GM20431 (cell line): ENCODE results near the gene DNAJC19.
"Not testable (repeated sequence)": the region's sequence is repeated elsewhere in the genome, so short reads cannot be mapped to it uniquely, and the experiment has no call there.

Source experiments
- in situ Hi-C: fragments of 300-500 bp; cut with MseI, MboI; formaldehyde crosslinking; loops from one replicate; pipeline ENCODE4 v1.15.0; 2020; ENCODE audit warnings: low sequenced_read_pairs; ENCODE audit not compliant: unreplicated experiment

The DNAJC19 gene

GRCh38 chr3:180989291-180990163 is at the start of gene DNAJC19:
Gene DNAJC19, minus strand, starts transcription at chr3:180989736. Its CDS starts 134 bp downstream, at chr3:180989602.
- in situ Hi-C loops: no loop called here

DNA sequence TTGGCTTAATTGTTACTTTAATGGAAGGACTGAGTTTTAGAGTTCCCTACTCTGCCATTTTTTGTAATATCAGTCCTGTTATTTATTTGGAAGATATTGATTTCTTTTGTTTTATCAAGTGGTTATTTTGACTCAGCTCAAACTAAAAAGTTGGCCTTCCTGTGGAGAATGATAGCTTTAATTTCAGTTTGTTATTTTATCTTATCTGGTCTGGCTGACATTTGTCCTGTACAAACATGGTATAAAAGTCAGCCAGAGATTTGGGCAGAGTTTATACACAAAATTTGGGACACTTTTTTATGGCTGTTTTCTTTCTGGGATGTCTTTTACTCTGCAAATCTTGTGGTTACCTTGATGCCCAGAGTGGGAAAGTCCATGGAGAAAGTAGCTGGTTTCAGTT is 41.4 kb upstream of the DNAJC19 start:
- in situ Hi-C loops: no loop called here

- in situ Hi-C loops: no loop called here
Measured at GRCh38 chr3:181025204-181025603, 35.7 kb upstream of the DNAJC19 start.

- in situ Hi-C loops: no loop called here
Measured at GRCh38 chr3:181017690-181018089, 28.2 kb upstream of the DNAJC19 start.

GRCh38 chr3:181009225-181009624 is 19.7 kb upstream of the DNAJC19 start:
- in situ Hi-C loops: no loop called here

DNA sequence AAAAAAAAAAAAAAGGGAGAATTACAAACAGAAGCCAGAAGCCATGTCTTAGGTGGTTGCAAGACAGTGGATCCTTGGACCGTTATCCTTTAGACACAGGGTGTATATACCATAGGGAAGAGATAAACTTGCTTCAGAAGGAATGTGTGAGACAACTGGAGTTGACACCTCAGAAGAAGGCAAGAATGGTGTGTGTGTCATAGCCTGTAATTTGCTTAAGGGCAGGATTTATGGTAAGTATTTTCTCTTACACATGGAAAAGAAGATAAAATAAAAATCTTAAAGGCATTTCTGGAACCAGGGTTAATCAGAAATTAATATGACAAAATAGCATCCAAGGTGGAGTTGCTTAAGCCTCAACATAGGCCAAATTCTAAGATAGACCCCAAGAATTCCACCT is 19.3 kb upstream of the DNAJC19 start:
- in situ Hi-C loops: no loop called here

DNA sequence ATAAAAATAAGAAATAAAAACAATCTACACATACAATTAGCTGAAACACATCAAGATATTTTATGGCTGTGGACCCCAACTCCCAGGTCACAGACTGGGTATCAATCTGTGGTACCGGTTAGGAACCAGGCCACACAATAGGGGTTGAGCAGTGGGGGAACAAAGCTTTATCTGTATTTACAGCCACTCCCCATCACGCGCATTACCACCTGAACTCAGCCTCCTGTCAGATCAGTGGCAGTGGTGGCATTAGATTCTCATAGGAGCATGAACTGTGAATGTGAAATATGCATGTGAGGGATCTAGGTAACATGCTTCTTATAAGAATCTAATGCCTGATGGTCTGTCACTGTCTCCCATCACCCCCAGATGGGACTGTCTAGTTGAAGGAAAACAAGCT is 17.7 kb upstream of the DNAJC19 start:
- in situ Hi-C loops: no loop called here

GRCh38 chr3:181006541-181006940 is 17.0 kb upstream of the DNAJC19 start:
- in situ Hi-C loops: no loop called here

GRCh38 chr3:181003469-181003868 is 13.9 kb upstream of the DNAJC19 start:
- in situ Hi-C loops: not testable (repeated sequence)

- in situ Hi-C loops: not testable (repeated sequence)
Measured at GRCh38 chr3:181002331-181002730, 12.8 kb upstream of the DNAJC19 start.

- in situ Hi-C loops: no loop called here
Measured at GRCh38 chr3:180996415-180996932, 6.9 kb upstream of the DNAJC19 start.

DNA sequence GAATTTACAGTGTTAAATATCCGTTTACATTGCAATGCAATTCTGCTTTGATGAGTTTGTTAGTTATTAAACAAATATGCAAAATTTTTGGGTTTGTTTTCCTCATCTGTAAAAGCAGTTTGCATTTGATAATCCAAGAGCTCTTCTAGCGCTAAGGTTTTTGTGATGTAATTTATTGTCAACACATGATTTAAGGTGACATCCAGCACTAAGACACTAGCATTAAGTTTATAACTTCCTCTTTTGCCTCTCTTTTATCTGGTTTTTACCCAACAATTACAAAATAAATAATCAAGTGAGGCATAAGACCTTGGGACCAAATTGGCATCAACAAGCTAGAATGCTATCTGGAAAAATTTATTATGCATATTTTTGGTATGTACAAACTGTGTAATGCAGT is 969 bp upstream of the DNAJC19 start:
- in situ Hi-C loops: no loop called here

DNA sequence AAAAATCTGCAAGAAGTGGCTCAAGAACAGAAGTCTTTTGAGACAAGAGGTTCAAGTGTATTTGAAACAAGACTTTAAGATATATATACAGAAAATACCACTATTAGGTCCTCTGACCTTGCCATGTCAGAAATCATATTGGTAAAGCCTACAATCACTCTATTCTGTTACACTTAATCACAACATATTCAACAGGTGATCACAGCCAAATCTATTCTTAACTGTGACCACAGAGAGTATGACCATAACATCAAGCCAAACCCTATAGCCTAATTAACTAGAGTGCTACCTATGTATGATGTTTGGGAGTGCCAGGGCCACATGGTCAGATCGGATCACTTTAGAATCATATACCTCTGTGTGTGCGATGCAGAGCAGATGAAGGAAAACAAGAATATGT is 2.2 kb downstream of the DNAJC19 start:
- in situ Hi-C loops: no loop called here

DNA sequence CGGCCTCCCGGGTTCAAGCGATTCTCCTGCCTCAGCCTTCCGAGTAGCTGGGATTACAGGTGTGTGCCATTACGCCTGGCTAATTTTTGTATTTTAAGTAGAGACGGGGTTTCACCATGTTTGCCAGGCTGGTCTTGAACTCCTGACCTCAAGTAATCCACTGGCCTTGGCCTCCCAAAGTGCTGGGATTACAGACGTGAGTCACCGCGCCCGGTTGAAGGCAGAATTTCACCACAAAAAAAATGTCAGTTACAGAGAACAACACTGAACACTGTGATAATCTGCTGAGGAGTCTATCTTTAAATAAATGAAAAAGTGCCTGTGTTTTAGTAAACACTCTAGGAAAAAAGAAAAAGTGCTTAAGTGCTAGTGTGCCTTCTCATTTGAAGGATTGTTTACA is 3.2 kb downstream of the DNAJC19 start:
- in situ Hi-C loops: not testable (repeated sequence)

DNA sequence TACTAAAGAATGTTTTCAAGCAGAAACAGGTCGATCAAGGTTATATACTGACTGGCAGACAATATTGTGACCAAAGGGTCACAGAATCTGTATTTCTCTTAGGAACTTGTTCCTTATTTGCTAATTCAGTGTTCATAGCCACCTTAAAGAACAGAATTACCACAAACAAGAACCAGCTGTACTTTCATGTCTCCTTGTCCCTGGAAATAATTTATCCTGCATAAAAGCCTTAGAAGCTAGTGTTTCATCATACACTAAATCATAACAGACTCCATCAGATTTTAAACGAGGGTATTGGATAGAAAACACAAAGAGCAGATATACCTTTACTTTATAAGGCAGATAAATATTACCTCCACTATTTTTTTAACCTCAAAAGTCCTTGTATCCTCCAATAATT is 6.4 kb downstream of the DNAJC19 start:
- in situ Hi-C loops: no loop called here

DNA sequence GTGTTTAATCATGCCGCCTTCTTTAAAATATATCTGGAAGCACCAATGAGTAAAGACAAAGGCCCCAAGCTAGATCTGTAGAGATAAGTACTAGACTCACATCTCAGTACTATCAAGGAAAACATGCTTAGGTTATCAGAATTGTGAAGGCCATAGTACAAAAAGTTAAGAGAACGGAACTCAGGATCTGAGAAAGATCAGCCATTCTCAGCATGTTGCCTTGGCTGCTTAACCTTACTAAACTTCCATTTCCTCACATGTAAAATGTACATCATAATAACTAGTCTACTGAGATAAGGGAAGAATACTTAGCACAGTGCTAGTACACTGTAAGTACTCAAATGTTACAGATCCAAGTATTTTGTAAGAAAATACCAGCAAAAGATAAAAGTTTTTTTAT is 7.6 kb downstream of the DNAJC19 start:
- in situ Hi-C loops: no loop called here

DNA sequence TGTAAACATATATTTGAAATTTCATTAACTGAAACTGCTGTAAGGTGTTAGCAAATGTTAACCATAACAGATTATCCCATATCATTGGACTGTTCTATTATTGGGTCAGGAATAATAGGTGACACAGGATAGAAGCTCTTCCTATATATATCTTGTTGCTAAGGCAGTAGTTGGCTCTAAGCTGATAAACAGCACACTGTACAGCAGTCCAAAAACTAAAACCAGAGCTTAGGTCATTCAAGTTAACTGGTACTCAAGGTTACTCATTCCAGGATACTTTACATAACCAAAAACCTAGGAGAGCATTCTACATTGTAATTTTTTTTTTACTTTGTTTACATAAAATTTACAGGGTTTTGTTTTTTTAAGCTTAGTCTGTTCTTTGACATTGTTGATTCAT is 8.9 kb downstream of the DNAJC19 start:
- in situ Hi-C loops: no loop called here

DNA sequence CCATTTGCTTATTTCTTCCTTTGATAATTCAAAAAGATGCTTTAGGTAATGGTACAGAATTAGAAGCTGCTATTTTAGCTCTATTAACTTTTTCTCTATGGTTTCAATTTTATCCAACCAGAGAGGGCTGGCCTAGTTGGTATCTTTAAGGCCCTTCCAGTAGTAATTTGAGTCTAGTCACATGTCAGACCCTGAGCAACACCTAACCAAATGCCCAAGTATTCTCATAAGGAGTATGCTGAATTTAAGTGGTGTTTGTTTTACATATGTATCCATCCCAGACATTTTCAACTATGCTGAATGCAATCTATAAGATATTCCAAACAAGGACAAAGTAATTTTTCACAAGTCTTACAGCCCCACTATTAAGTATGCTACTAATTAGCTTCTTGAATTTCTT is 9.6 kb downstream of the DNAJC19 start:
- in situ Hi-C loops: no loop called here

DNA sequence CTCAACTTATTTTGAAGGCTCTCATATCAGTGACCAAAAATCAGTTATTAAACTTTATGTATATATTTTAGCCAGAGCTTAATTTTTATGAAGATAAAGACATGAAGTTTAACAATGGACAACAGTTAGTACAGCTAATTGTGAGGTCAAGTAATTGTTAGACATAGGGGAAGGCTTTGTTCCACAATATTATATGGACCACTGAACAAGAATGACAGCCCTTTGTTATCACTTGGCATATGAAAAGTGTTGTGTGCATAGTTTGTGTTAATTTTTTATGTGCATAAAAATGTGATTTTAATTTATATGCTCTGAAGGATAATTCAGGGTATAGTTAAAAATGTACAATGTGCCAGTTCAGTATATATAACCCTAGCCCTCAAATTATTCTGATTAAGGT is 12.0 kb downstream of the DNAJC19 start:
- in situ Hi-C loops: no loop called here

- in situ Hi-C loops: no loop called here
Measured at GRCh38 chr3:180974286-180974685, 15.2 kb downstream of the DNAJC19 start.

- in situ Hi-C loops: no loop called here
Measured at GRCh38 chr3:180973543-180973942, 16.0 kb downstream of the DNAJC19 start.

DNA sequence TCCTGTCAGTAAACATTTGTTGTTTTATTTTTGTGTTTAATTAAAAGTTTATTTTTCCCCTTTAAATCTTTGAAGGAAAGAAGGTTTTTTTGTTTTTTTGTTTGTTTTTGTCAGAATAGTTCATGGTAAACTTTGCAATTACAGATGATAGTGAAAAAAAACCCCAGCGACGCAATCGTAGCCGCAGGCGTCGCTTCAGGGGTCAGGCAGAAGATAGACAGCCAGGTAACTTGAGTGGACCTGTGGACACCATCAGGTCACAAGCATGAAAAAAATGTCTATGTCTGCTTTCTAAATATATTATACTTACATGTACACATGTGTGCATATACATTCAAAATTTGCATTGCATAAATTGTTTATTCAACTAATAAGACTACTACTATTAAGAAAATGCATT is 18.6 kb downstream of the DNAJC19 start:
- in situ Hi-C loops: no loop called here
